BJ (cell line): ENCODE data around the gene FHOD1. TPM values are rescaled to one million over a fixed set of nuclear protein-coding genes. Genes with fewer than 3 reads are reported as not detected.

Source experiments
- CTCF ChIA-PET: fragments of 350-600 bp; formaldehyde crosslinking; extraction: SDS; loops from one replicate; lab custom pipeline; 2021; ENCODE audit warnings: antibody characterized with exemption, inconsistent platforms; lab: Yijun Ruan, JAX
- POLR2A ChIA-PET: fragments of 300-600 bp; sonication (Branson Sonifier 250); formaldehyde crosslinking; extraction: SDS; loops from one replicate; lab custom pipeline; 2021; ENCODE audit warnings: antibody characterized with exemption; lab: Charles Lee
- DNase-seq: peaks from one replicate; pipeline ENCODE4 v3.0.0-alpha.2; 2011; ENCODE audit warnings: low read depth
- H3K27me3 ChIP-seq: 2 replicates; pipeline ENCODE4 v1.6.0; 2011; ENCODE audit warnings: low read length; ENCODE audit not compliant: control insufficient read depth, insufficient read depth
- H3K36me3 ChIP-seq: 2 replicates; pipeline ENCODE4 v1.5.1; 2011; ENCODE audit warnings: low read length; ENCODE audit not compliant: control insufficient read depth, insufficient read depth
- H3K4me3 ChIP-seq: 2 replicates; pipeline ENCODE4 v1.5.1; 2011; ENCODE audit warnings: low read depth, mild to moderate bottlenecking, control low read depth, low read length
- polyA minus RNA-seq: library from RNA; depleted of rRNA, polyadenylated mRNA; stranded (reverse); fragments of >200 nt; gene quantifications from 2 replicates; pipeline ENCODE4 v1.2.3, GENCODE V29; 2011; rRNA and poly(A)+ RNA removed
- polyA plus RNA-seq: library from polyadenylated mRNA; depleted of rRNA; stranded (reverse); fragments of >200 nt; gene quantifications from 2 replicates; pipeline ENCODE4 v1.2.3, GENCODE V29; 2011; rRNA removed
- TF ChIP-seq, protein P1 (sequence below): IDR thresholded peaks from 2 replicates; pipeline ENCODE4 v1.5.1; 2011; ENCODE audit warnings: low read depth, mild to moderate bottlenecking, control low read depth, inconsistent platforms, low read length, moderate library complexity; ENCODE audit not compliant: insufficient read depth

Gene FHOD1
- polyA plus RNA-seq (13.2 and 23.0 TPM in 2 replicates), polyA minus RNA-seq (18.5 and 24.2 TPM in 2 replicates)

- Histone ChIP-seq H3K27me3 (no peaks in the 10 kb centered on the region), H3K4me3 (peak within 1 kb of the TSS; percentile 83), H3K36me3 (no peaks in the 10 kb centered on the region)
- TF ChIP-seq, protein P1, sequence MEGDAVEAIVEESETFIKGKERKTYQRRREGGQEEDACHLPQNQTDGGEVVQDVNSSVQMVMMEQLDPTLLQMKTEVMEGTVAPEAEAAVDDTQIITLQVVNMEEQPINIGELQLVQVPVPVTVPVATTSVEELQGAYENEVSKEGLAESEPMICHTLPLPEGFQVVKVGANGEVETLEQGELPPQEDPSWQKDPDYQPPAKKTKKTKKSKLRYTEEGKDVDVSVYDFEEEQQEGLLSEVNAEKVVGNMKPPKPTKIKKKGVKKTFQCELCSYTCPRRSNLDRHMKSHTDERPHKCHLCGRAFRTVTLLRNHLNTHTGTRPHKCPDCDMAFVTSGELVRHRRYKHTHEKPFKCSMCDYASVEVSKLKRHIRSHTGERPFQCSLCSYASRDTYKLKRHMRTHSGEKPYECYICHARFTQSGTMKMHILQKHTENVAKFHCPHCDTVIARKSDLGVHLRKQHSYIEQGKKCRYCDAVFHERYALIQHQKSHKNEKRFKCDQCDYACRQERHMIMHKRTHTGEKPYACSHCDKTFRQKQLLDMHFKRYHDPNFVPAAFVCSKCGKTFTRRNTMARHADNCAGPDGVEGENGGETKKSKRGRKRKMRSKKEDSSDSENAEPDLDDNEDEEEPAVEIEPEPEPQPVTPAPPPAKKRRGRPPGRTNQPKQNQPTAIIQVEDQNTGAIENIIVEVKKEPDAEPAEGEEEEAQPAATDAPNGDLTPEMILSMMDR: no peak
- DNase-seq: peak; percentile 70
- ChIA-PET CTCF (interaction anchor here (1.0 to 4.8 kb wide), 8 partner anchors 11 to 269 kb away, joined by 3 to 24 read pairs (median 4); partner anchors contain the start of gene TMEM208), POLR2A (interaction anchor here (0.6 kb wide), 1 partner anchor 77 kb away, joined by 3 read pairs; the partner anchor contains the start of gene NOL3)
Observed at GRCh38 chr16:67247192-67248072, at the start of gene FHOD1. Gene FHOD1 (minus strand): TSS chr16:67247481. CDS start chr16:67247410, 71 bp downstream.

- H3K36me3 ChIP-seq: no peaks in the 10 kb centered on the region
- peak; percentile 62 for DNase-seq
- ChIA-PET POLR2A (interaction anchor here (1.0 kb wide), 1 partner anchor 15 kb away, joined by 3 read pairs; no protein-coding TSS in a partner anchor), CTCF (interaction anchor here (0.9 to 5.2 kb wide), 4 partner anchors 13 to 170 kb away, joined by 6 to 39 read pairs (median 13); no protein-coding TSS in a partner anchor)
- TF ChIP-seq, protein P1: no peak
- no peaks in the 10 kb centered on the region for H3K27me3 ChIP-seq
- no peak overlapping the region for H3K4me3 ChIP-seq
Observed at GRCh38 chr16:67296420-67296819, 49.1 kb upstream of the FHOD1 start.

DNA sequence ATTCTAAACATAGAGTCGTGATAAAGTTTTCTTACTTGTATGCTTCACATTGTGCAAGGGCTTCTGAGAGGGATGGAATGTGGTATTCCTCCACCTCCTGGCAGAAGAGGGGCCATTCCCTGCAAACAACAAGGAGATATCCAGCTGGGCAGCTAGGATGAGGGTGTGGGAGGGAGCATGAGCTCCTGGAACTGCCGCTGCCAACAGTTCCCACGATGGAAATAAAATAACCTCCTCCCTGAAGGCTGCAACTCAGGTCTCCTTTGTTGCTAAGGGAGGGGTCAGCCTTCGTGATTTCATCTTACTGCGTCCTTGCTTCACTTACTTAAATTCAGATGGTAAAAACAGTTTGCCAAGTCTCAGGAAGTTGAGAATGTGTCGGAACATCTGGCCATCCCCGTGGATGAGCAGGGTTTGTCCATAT is 47.7 kb upstream of the FHOD1 start:
- DNase-seq: peak; percentile 65
- ChIA-PET POLR2A (no interaction called here), CTCF (interaction anchor here (1.1 to 5.2 kb wide), 5 partner anchors 12 to 252 kb away, joined by 3 to 39 read pairs (median 4); no protein-coding TSS in a partner anchor)

DNA sequence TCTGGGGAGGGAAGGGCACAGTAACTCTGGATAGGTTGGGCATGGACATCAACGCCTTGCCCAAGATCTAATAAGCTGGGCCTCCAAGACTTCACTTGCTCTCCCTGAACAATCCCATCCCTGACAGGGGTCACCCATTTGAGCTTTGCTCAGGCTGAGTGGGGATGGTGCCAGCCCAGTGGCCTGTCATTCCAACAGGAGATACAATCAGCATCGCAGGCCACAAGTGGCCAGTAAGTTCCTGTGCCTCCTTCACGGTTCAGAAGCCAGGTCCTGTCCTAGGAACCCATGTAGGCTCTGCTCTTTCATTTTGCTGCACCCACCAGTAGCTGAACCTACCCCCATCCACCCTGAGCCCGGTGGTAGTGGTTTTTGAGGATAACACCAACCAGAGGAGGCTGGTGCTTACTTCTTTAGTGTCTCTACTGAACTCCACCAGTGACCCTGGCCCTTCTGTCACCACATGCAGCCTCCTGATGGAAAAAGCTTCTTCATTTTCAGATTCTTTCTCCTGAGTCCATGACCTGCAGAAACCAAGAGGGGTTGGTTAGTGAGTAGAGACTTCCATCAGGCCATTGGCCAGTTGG is 47.0 kb upstream of the FHOD1 start:
- no peak overlapping the region for H3K4me3 ChIP-seq
- TF ChIP-seq, protein P1: no peak
- DNase-seq: no peak
- CTCF ChIA-PET: interaction anchor here (0.7 to 5.2 kb wide), 4 partner anchors 11 to 32 kb away, joined by 3 to 39 read pairs (median 11); partner anchors contain the start of genes KCTD19 and LRRC36
- H3K36me3 ChIP-seq: no peaks in the 10 kb centered on the region
- POLR2A ChIA-PET: no interaction called here
- no peaks in the 10 kb centered on the region for H3K27me3 ChIP-seq

More for the DNA sequence above, 47.7 kb upstream of the FHOD1 start:
- no peaks in the 10 kb centered on the region for H3K36me3 ChIP-seq
- no peak overlapping the region for H3K4me3 ChIP-seq
- TF ChIP-seq, protein P1: peak; percentile 44
- H3K27me3 ChIP-seq: no peaks in the 10 kb centered on the region
